B cell (primary cell): ENCODE data around the gene SS18L1.

ENCODE experiments used
- CTCF ChIP-seq: fragments of 200-600 bp; IDR thresholded peaks from one replicate; pipeline ENCODE4 v1.8.0; 2022; ENCODE audit warnings: antibody characterized with exemption, mild to moderate bottlenecking
- EZH2 ChIP-seq: IDR thresholded peaks from 2 replicates; pipeline ENCODE4 v1.6.1; 2012; ENCODE audit warnings: borderline replicate concordance, low read depth, mild to moderate bottlenecking, moderate library complexity, low read length; ENCODE audit not compliant: insufficient read depth, poor library complexity, severe bottlenecking

DNA sequence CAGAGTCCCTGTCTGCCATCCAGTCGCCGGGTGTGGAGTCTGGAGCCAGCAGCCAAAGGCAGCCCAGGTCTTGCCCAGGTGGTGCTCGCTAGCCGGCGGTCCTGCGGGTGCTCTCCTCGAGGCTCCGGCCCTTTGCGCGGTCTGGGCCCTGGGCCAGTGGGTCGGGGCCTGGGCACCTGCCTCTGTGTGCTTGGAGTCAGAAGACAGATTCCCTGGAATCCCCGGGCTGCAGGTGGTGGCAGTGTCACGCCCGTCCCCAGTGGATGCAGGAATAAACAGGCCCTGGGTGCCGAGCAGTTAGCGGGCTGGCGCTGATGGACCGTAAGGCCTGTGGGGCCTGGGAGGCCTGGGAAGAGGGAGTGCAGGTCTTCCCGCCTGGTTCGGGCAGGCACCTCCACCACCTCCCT is 5.3 kb downstream of the SS18L1 start:
- TF ChIP-seq CTCF (no peak), EZH2 (no peak)
